Esophagus squamous epithelium (tissue), 4 donors: ENCODE data around the gene TMEM215.

Source experiments
- CTCF ChIP-seq, 6 experiments: fragments of 450-650 bp in 4 of 6; fragments of 200-600 bp in 2 of 6; sonication (generic) in 2 of 6; IDR thresholded peaks; one replicate each; pipeline ENCODE4 v1.5.1; 2016 to 2019; ENCODE audit warnings: antibody characterized with exemption in 6 of 6, mild to moderate bottlenecking in 4 of 6, moderate library complexity in 4 of 6
- POLR2A ChIP-seq, 4 donors: fragments of 450-650 bp; IDR thresholded peaks; one replicate each; pipeline ENCODE4 v1.6.1; 2017; ENCODE audit warnings: antibody characterized with exemption in 4 of 4, mild to moderate bottlenecking in 4 of 4, moderate library complexity in 3 of 4

- no peak for TF ChIP-seq POLR2A (IDR thresholded peaks at IDR 0.05)
- TF ChIP-seq CTCF (IDR thresholded peaks at IDR 0.05), result no peak
These were observed 18.2 kb downstream of the TMEM215 start for GRCh38 chr9:32801530-32801929.
